ENCODE measurements around the gene TYW3. TPM values are rescaled to one million over a fixed set of nuclear protein-coding genes. Genes with fewer than 3 reads are reported as not detected.
"Not testable (repeated sequence)": the region's sequence is repeated elsewhere in the genome, so short reads cannot be mapped to it uniquely, and the experiment has no call there.

Gene TYW3
- total RNA-seq, 1 donor from 2014 or later, result 0.13 TPM

GRCh38 chr1:74748960-74749359 lies 16.0 kb downstream of the TYW3 start:
- Mint-ChIP-seq H3K27ac (no peak overlapping the region), H3K36me3 (peaks cover 11% of the 10 kb centered on the region)

GRCh38 chr1:74753104-74753503 lies 20.2 kb downstream of the TYW3 start:
- Histone ChIP-seq H3K27me3 (no peaks in the 10 kb centered on the region), H2AFZ (replicated peaks) (no peak overlapping the region), H3K9ac (no peak overlapping the region), H3F3A (ENCODE audit: low read depth) (no peaks in the 10 kb centered on the region), H3K9me3 (ENCODE audit: low read depth) (no peaks in the 10 kb centered on the region), H3K27ac (peak overlapping the region; percentile 37), H3K4me2 (no peak overlapping the region), H3K4me1 (peaks cover 11% of the 10 kb centered on the region), H3K4me3 (no peak overlapping the region), H4K20me1 (ENCODE audit: low read depth) (no peaks in the 10 kb centered on the region), H3K36me3 (no peaks in the 10 kb centered on the region), H3K79me2 (ENCODE audit: low read depth) (no peaks in the 10 kb centered on the region)
- Mint-ChIP-seq H3K9me3 (peaks cover 15% of the 10 kb centered on the region), H3K4me1 (peaks cover 5% of the 10 kb centered on the region), H3K36me3 (peaks cover 14% of the 10 kb centered on the region), H3K27me3 (ENCODE audit: insufficient read depth, low read depth) (no peaks in the 10 kb centered on the region), H3K4me3 (no peak overlapping the region), H3K27ac (no peak overlapping the region)
- no peak for TF ChIP-seq EZH2 (IDR thresholded peaks at IDR 0.05)
- TF ChIP-seq CTCF (IDR thresholded peaks at IDR 0.05), result no peak
- TF ChIP-seq EZH2phosphoT487 (IDR thresholded peaks at IDR 0.05), result no peak
- peak; percentile 30 for DNase-seq (ENCODE audit: low spot score)

More at GRCh38 chr1:74748960-74749359, 16.0 kb downstream of the TYW3 start:
- Histone ChIP-seq H3F3A (ENCODE audit: low read depth) (no peaks in the 10 kb centered on the region), H3K4me1 (peaks cover 11% of the 10 kb centered on the region), H3K79me2 (ENCODE audit: low read depth) (no peaks in the 10 kb centered on the region), H3K36me3 (no peaks in the 10 kb centered on the region), H3K27ac (no peak overlapping the region), H3K4me2 (no peak overlapping the region), H2AFZ (replicated peaks) (no peak overlapping the region), H4K20me1 (ENCODE audit: low read depth) (no peaks in the 10 kb centered on the region), H3K9ac (no peak overlapping the region), H3K9me3 (ENCODE audit: low read depth) (no peaks in the 10 kb centered on the region), H3K4me3 (no peak overlapping the region), H3K27me3 (no peaks in the 10 kb centered on the region)
- Mint-ChIP-seq H3K4me3 (no peak overlapping the region), H3K4me1 (peaks cover 5% of the 10 kb centered on the region), H3K27me3 (ENCODE audit: insufficient read depth, low read depth) (peaks cover 1% of the 10 kb centered on the region), H3K9me3 (peaks cover 5% of the 10 kb centered on the region)
- TF ChIP-seq CTCF (IDR thresholded peaks at IDR 0.05) (no peak), EZH2 (IDR thresholded peaks at IDR 0.05) (no peak), EZH2phosphoT487 (IDR thresholded peaks at IDR 0.05) (no peak)
- no peak for DNase-seq (ENCODE audit: low spot score)

- Mint-ChIP-seq H3K36me3 (peaks cover 14% of the 10 kb centered on the region), H3K27ac (no peak overlapping the region)
Observed at GRCh38 chr1:74755475-74755874, 22.5 kb downstream of the TYW3 start.

GRCh38 chr1:74756650-74757049 lies 23.7 kb downstream of the TYW3 start:
- H3K27me3 ChIP-seq; H4K20me1 ChIP-seq (ENCODE audit: low read depth); DNase-seq (ENCODE audit: low spot score); H3K27ac Mint-ChIP-seq; H2AFZ ChIP-seq (replicated peaks); H3K36me3 ChIP-seq; H3K9ac ChIP-seq; H3K4me3 Mint-ChIP-seq; H3K27me3 Mint-ChIP-seq (ENCODE audit: insufficient read depth, low read depth); H3F3A ChIP-seq (ENCODE audit: low read depth); H3K4me3 ChIP-seq; H3K4me1 Mint-ChIP-seq; H3K27ac ChIP-seq; H3K4me2 ChIP-seq; H3K9me3 ChIP-seq (ENCODE audit: low read depth); H3K79me2 ChIP-seq (ENCODE audit: low read depth): not testable (repeated sequence)
- Mint-ChIP-seq H3K36me3 (peaks cover 12% of the 10 kb centered on the region), H3K9me3 (peaks cover 15% of the 10 kb centered on the region)
- H3K4me1 ChIP-seq, result peaks cover 11% of the 10 kb centered on the region

More at GRCh38 chr1:74755475-74755874, 22.5 kb downstream of the TYW3 start:
- Mint-ChIP-seq H3K9me3 (peaks cover 15% of the 10 kb centered on the region), H3K27me3 (ENCODE audit: insufficient read depth, low read depth) (no peaks in the 10 kb centered on the region), H3K4me1 (peaks cover 3% of the 10 kb centered on the region), H3K4me3 (no peak overlapping the region)
- Histone ChIP-seq H3K9me3 (ENCODE audit: low read depth) (no peaks in the 10 kb centered on the region), H4K20me1 (ENCODE audit: low read depth) (no peaks in the 10 kb centered on the region), H3K4me3 (no peak overlapping the region), H3K36me3 (no peaks in the 10 kb centered on the region), H3K4me1 (peaks cover 11% of the 10 kb centered on the region), H3K4me2 (no peak overlapping the region), H2AFZ (replicated peaks) (no peak overlapping the region), H3K27ac (no peak overlapping the region), H3F3A (ENCODE audit: low read depth) (no peaks in the 10 kb centered on the region), H3K79me2 (ENCODE audit: low read depth) (no peaks in the 10 kb centered on the region), H3K27me3 (no peaks in the 10 kb centered on the region), H3K9ac (no peak overlapping the region)
- no peak for DNase-seq (ENCODE audit: low spot score)
- no peak for TF ChIP-seq EZH2 (IDR thresholded peaks at IDR 0.05)
- TF ChIP-seq EZH2phosphoT487 (IDR thresholded peaks at IDR 0.05), result no peak
- no peak for TF ChIP-seq CTCF (IDR thresholded peaks at IDR 0.05)
